ENCODE measurements around the gene VAV3. TPM values are rescaled to one million over a fixed set of nuclear protein-coding genes. Genes with fewer than 3 reads are reported as not detected.

The VAV3 gene
- polyA plus RNA-seq, 1 experiment, result not detected

- H3K27me3 ChIP-seq (ENCODE audit: control insufficient read depth, insufficient read depth, low read length), result no peaks in the 10 kb centered on the region
- ChIA-PET POLR2A (no interaction called here), CTCF (no interaction called here)
- no peak for DNase-seq (ENCODE audit: low read depth)
- H3K4me3 ChIP-seq (ENCODE audit: low read depth, low read length), result no peak overlapping the region
- H3K36me3 ChIP-seq (ENCODE audit: control insufficient read depth, insufficient read depth, low read length), result no peaks in the 10 kb centered on the region
- no peak for TF ChIP-seq CTCF (IDR thresholded peaks at IDR 0.05; ENCODE audit: insufficient read depth, low read depth, low read length)
Observed at GRCh38 chr1:107673006-107673405, 292.0 kb downstream of the VAV3 start.

DNA sequence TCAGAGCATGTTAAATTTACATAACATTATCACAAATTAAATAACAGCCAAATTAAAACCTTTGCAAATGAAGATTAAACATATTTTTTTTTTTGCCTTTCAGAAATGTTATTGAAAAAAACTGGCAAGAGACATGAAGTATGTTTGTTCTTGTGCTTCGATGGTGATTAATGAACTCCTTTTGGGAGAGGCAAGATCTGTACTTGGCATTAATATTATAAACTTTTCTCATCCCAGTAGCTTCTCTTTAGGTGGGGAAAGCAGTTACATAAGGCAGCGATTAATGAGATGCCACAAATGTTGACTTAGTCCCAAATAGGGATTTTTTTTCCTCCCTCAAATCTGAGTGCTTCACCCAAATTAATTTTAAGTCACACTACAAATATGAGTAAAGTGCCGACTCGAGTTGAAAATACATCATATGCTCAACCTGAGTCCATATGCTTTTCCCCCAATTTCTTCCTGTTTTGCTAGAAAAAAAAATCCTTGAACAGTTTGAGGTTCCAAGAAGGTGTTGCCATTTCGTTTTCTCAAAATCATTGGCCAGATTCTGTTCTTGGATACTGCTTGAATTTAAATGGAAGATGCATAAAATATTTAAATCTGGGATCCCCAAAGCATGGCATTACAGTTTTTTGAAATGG, 294.5 kb downstream of the VAV3 start:
- ChIA-PET POLR2A (no interaction called here), CTCF (interaction anchor here (1.1 kb wide), 1 partner anchor 8 kb away, joined by 4 read pairs; no protein-coding TSS in a partner anchor)
- no peak for DNase-seq (ENCODE audit: low read depth)
- H3K4me3 ChIP-seq (ENCODE audit: low read depth, low read length), result no peak overlapping the region
- no peaks in the 10 kb centered on the region for H3K27me3 ChIP-seq (ENCODE audit: control insufficient read depth, insufficient read depth, low read length)
- no peaks in the 10 kb centered on the region for H3K36me3 ChIP-seq (ENCODE audit: control insufficient read depth, insufficient read depth, low read length)
- no peak for TF ChIP-seq CTCF (IDR thresholded peaks at IDR 0.05; ENCODE audit: insufficient read depth, low read depth, low read length)

GRCh38 chr1:107669996-107670395, 295.0 kb downstream of the VAV3 start:
- Histone ChIP-seq H3K27me3 (ENCODE audit: control insufficient read depth, insufficient read depth, low read length) (no peaks in the 10 kb centered on the region), H3K36me3 (ENCODE audit: control insufficient read depth, insufficient read depth, low read length) (no peaks in the 10 kb centered on the region), H3K4me3 (ENCODE audit: low read depth, low read length) (no peak overlapping the region)
- ChIA-PET CTCF (no interaction called here), POLR2A (no interaction called here)
- TF ChIP-seq CTCF (IDR thresholded peaks at IDR 0.05; ENCODE audit: insufficient read depth, low read depth, low read length), result no peak
- no peak for DNase-seq (ENCODE audit: low read depth)

GRCh38 chr1:107668762-107669161, 296.2 kb downstream of the VAV3 start:
- TF ChIP-seq CTCF (IDR thresholded peaks at IDR 0.05; ENCODE audit: insufficient read depth, low read depth, low read length), result no peak
- CTCF ChIA-PET, result interaction anchor here (1.1 to 1.6 kb wide), 2 partner anchors 11 to 12 kb away, joined by 4 to 5 read pairs; no protein-coding TSS in a partner anchor
- POLR2A ChIA-PET, result no interaction called here
- H3K36me3 ChIP-seq (ENCODE audit: control insufficient read depth, insufficient read depth, low read length), result no peaks in the 10 kb centered on the region
- no peaks in the 10 kb centered on the region for H3K27me3 ChIP-seq (ENCODE audit: control insufficient read depth, insufficient read depth, low read length)
- DNase-seq (ENCODE audit: low read depth), result no peak
- H3K4me3 ChIP-seq (ENCODE audit: low read depth, low read length), result no peak overlapping the region

- POLR2A ChIA-PET, result no interaction called here
- CTCF ChIA-PET, result no interaction called here
- DNase-seq (ENCODE audit: low read depth), result no peak
Observed at GRCh38 chr1:107666493-107666892, 298.5 kb downstream of the VAV3 start.

More at GRCh38 chr1:107666493-107666892, 298.5 kb downstream of the VAV3 start:
- Histone ChIP-seq H3K36me3 (ENCODE audit: control insufficient read depth, insufficient read depth, low read length) (no peaks in the 10 kb centered on the region), H3K27me3 (ENCODE audit: control insufficient read depth, insufficient read depth, low read length) (no peaks in the 10 kb centered on the region), H3K4me3 (ENCODE audit: low read depth, low read length) (no peak overlapping the region)
- TF ChIP-seq CTCF (IDR thresholded peaks at IDR 0.05; ENCODE audit: insufficient read depth, low read depth, low read length), result no peak

All from BJ (cell line).